WTC11 (cell line): ENCODE data around the gene USH2A. TPM values are rescaled to one million over a fixed set of nuclear protein-coding genes. Genes with fewer than 3 reads are reported as not detected.

Source experiments
- ATAC-seq: fragments of 200-7000 bp; cut with Tn5 transposase; 2 replicates; pipeline ENCODE4 v1.10.0; 2021; ENCODE audit warnings: mild to moderate bottlenecking, moderate library complexity
- CTCF ChIA-PET: fragments of 300-600 bp; sonication (Branson Sonifier 250); formaldehyde crosslinking; loops from one replicate; lab custom pipeline; 2021; ENCODE audit warnings: antibody characterized with exemption; lab: Charles Lee
- POLR2A ChIA-PET: fragments of 350-600 bp; sonication (Branson Sonifier 250); formaldehyde crosslinking; loops from one replicate; lab custom pipeline; 2021; ENCODE audit warnings: antibody characterized with exemption; lab: Charles Lee
- DNase-seq: peaks from one replicate; pipeline ENCODE4 v3.0.0; 2021; ENCODE audit warnings: low spot score
- H3K27ac Mint-ChIP-seq: 2 replicates; pipeline ENCODE4 v1.8.0; 2021; ENCODE audit warnings: mixed read lengths
- H3K27me3 Mint-ChIP-seq: 2 replicates; pipeline ENCODE4 v1.8.0; 2021; ENCODE audit warnings: low read depth, mild to moderate bottlenecking, moderate library complexity, mixed read lengths
- H3K36me3 Mint-ChIP-seq: 2 replicates; pipeline ENCODE4 v1.8.0; 2021; ENCODE audit warnings: mixed read lengths
- H3K4me1 Mint-ChIP-seq: 2 replicates; pipeline ENCODE4 v1.8.0; 2022; ENCODE audit warnings: mixed read lengths
- H3K4me3 Mint-ChIP-seq: 2 replicates; pipeline ENCODE4 v1.8.0; 2021; ENCODE audit warnings: mild to moderate bottlenecking, moderate library complexity, mixed read lengths
- H3K9me3 Mint-ChIP-seq: 2 replicates; pipeline ENCODE4 v1.8.0; 2021; ENCODE audit warnings: mixed read lengths
- CBFB ChIP-seq: sonication (generic); formaldehyde crosslinking; IDR thresholded peaks from 2 replicates; pipeline ENCODE4 v1.8.1; 2022; ENCODE audit warnings: mild to moderate bottlenecking, low read depth, missing genetic modification reagents
- E2F4 ChIP-seq: sonication (generic); formaldehyde crosslinking; IDR thresholded peaks from 2 replicates; pipeline ENCODE4 v1.8.1; 2022; ENCODE audit warnings: low read depth, mild to moderate bottlenecking, moderate library complexity, missing genetic modification reagents, borderline replicate concordance
- EMX1 ChIP-seq: fragments of 250-450 bp; sonication (Bioruptor Pico); IDR thresholded peaks from 2 replicates; pipeline ENCODE4 v1.8.0; 2021; ENCODE audit warnings: mild to moderate bottlenecking
- MYBL2 ChIP-seq: sonication (generic); formaldehyde crosslinking; IDR thresholded peaks from 2 replicates; pipeline ENCODE4 v1.8.1; 2023; ENCODE audit warnings: mild to moderate bottlenecking, moderate library complexity, missing genetic modification reagents
- NFE2L1 ChIP-seq: sonication (generic); formaldehyde crosslinking; IDR thresholded peaks from 2 replicates; pipeline ENCODE4 v1.8.1; 2023; ENCODE audit warnings: missing genetic modification reagents
- NR1H2 ChIP-seq: sonication (generic); formaldehyde crosslinking; IDR thresholded peaks from 2 replicates; pipeline ENCODE4 v1.9.0; 2021; ENCODE audit warnings: mild to moderate bottlenecking, moderate library complexity, missing genetic modification reagents
- NR2C2 ChIP-seq: sonication (generic); formaldehyde crosslinking; IDR thresholded peaks from 2 replicates; pipeline ENCODE4 v1.8.0; 2022; ENCODE audit warnings: mild to moderate bottlenecking, missing genetic modification reagents
- SMAD3 ChIP-seq: sonication (generic); formaldehyde crosslinking; IDR thresholded peaks from 2 replicates; pipeline ENCODE4 v1.8.0; 2022; ENCODE audit warnings: missing genetic modification reagents, mild to moderate bottlenecking, borderline replicate concordance
- SP1 ChIP-seq: sonication (generic); formaldehyde crosslinking; conservative IDR thresholded peaks from 2 replicates; pipeline ENCODE4 v1.8.1; 2022; ENCODE audit warnings: missing genetic modification reagents
- USF1 ChIP-seq: sonication (generic); formaldehyde crosslinking; IDR thresholded peaks from 2 replicates; pipeline ENCODE4 v1.8.0; 2022; ENCODE audit warnings: mild to moderate bottlenecking, missing genetic modification reagents
- USF2 ChIP-seq: sonication (generic); formaldehyde crosslinking; IDR thresholded peaks from 2 replicates; pipeline ENCODE4 v1.8.1; 2023; ENCODE audit warnings: mild to moderate bottlenecking, missing genetic modification reagents, moderate library complexity
- ZBTB21 ChIP-seq: sonication (generic); formaldehyde crosslinking; IDR thresholded peaks from 2 replicates; pipeline ENCODE4 v1.8.1; 2023; ENCODE audit warnings: mild to moderate bottlenecking, missing genetic modification reagents, borderline replicate concordance
- ZNF232 ChIP-seq: sonication (generic); formaldehyde crosslinking; IDR thresholded peaks from 2 replicates; pipeline ENCODE4 v1.8.0; 2022; ENCODE audit warnings: mild to moderate bottlenecking, missing genetic modification reagents
- ZNF396 ChIP-seq: fragments of 250-450 bp; sonication (Bioruptor Pico); IDR thresholded peaks from 2 replicates; pipeline ENCODE4 v1.8.0; 2021; ENCODE audit warnings: mild to moderate bottlenecking, moderate library complexity, borderline replicate concordance
- ZNF423 ChIP-seq: fragments of 250-450 bp; sonication (Bioruptor Pico); IDR thresholded peaks from 2 replicates; pipeline ENCODE4 v2.1.2; 2022; ENCODE audit warnings: mild to moderate bottlenecking, moderate library complexity
- ZNF532 ChIP-seq: fragments of 250-450 bp; sonication (Bioruptor Pico); IDR thresholded peaks from 2 replicates; pipeline ENCODE4 v1.9.0; 2021; ENCODE audit warnings: mild to moderate bottlenecking, borderline replicate concordance
- total RNA-seq: library from RNA; stranded (reverse); gene quantifications from 3 replicates; pipeline ENCODE4 v1.2.3, GENCODE V29; 2021
- TF ChIP-seq, protein P1 (sequence below): sonication (generic); formaldehyde crosslinking; IDR thresholded peaks from 2 replicates; pipeline ENCODE4 v1.8.0; 2023; ENCODE audit warnings: missing genetic modification reagents, mild to moderate bottlenecking, borderline replicate concordance
- TF ChIP-seq, protein P2 (sequence below): sonication (generic); formaldehyde crosslinking; IDR thresholded peaks from 2 replicates; pipeline ENCODE4 v1.8.0; 2023; ENCODE audit warnings: mild to moderate bottlenecking, missing genetic modification reagents

USH2A gene
- total RNA-seq, 1 experiment from 2014 or later: 0.37 TPM

- Mint-ChIP-seq H3K27me3 (no peaks in the 10 kb centered on the region; the same call in 1 of the 2 replicates), H3K9me3 (no peaks in the 10 kb centered on the region), H3K27ac (peak overlapping the region; percentile 36; the same call in 1 of the 2 replicates), H3K36me3 (no peaks in the 10 kb centered on the region), H3K4me1 (peaks cover 25% of the 10 kb centered on the region), H3K4me3 (no peak overlapping the region)
- ATAC-seq (peak; percentile 97), DNase-seq (peak; percentile 30)
- CTCF ChIA-PET: interaction anchor here (0.8 to 1.7 kb wide), 3 partner anchors 24 to 126 kb away, joined by 3 to 5 read pairs (median 5); no protein-coding TSS in a partner anchor
- TF ChIP-seq USF2 (CRISPR knock-in tag): no peak
- no peak for TF ChIP-seq NR1H2 (CRISPR knock-in tag)
- peak; percentile 96 for TF ChIP-seq NFE2L1 (CRISPR knock-in tag)
- TF ChIP-seq ZNF532: 0 out of 2 replicates have a peak, but pooled peaks have one; percentile 40
- TF ChIP-seq ZNF423 (CRISPR knock-in tag): peak; percentile 79
- POLR2A ChIA-PET: no interaction called here
Measured at GRCh38 chr1:216095400-216095799, 327.8 kb downstream of the USH2A start.

DNA sequence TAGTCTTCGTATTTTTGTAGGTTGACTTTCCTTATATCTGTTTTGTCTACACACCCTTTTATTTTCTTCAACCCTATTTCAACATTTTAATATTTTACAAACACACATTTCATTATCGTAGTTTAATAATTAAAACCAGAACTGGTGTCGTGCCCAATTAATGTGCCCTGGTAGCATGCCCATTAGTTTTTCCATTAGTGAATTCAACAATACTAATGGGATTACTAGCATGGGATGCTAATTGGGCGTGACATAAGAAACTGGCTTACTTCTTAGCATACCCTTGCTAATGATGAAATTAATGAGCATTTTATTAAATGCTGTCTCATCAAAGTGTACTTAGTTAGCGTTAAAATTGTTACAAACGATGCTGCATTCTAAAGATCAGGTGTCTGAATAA, 332.7 kb downstream of the USH2A start:
- no peaks in the 10 kb centered on the region for H3K9me3 Mint-ChIP-seq
- no peaks in the 10 kb centered on the region for H3K27me3 Mint-ChIP-seq
- POLR2A ChIA-PET: no interaction called here
- H3K4me3 Mint-ChIP-seq: no peak overlapping the region
- no peak for DNase-seq
- H3K27ac Mint-ChIP-seq: no peak overlapping the region
- H3K36me3 Mint-ChIP-seq: no peaks in the 10 kb centered on the region
- CTCF ChIA-PET: no interaction called here
- ATAC-seq: no peak
- peaks cover 19% of the 10 kb centered on the region for H3K4me1 Mint-ChIP-seq
- no peak for TF ChIP-seq MYBL2 (CRISPR knock-in tag)
- TF ChIP-seq ZNF232 (CRISPR knock-in tag): no peak
- no peak for TF ChIP-seq ZNF396
- TF ChIP-seq SMAD3 (CRISPR knock-in tag): no peak
- TF ChIP-seq ZBTB21 (CRISPR knock-in tag): no peak
- no peak for TF ChIP-seq NR2C2 (CRISPR knock-in tag)
- TF ChIP-seq EMX1 (CRISPR knock-in tag): no peak
- TF ChIP-seq USF1: no peak
- no peak for TF ChIP-seq E2F4 (CRISPR knock-in tag)
- TF ChIP-seq, protein P1, sequence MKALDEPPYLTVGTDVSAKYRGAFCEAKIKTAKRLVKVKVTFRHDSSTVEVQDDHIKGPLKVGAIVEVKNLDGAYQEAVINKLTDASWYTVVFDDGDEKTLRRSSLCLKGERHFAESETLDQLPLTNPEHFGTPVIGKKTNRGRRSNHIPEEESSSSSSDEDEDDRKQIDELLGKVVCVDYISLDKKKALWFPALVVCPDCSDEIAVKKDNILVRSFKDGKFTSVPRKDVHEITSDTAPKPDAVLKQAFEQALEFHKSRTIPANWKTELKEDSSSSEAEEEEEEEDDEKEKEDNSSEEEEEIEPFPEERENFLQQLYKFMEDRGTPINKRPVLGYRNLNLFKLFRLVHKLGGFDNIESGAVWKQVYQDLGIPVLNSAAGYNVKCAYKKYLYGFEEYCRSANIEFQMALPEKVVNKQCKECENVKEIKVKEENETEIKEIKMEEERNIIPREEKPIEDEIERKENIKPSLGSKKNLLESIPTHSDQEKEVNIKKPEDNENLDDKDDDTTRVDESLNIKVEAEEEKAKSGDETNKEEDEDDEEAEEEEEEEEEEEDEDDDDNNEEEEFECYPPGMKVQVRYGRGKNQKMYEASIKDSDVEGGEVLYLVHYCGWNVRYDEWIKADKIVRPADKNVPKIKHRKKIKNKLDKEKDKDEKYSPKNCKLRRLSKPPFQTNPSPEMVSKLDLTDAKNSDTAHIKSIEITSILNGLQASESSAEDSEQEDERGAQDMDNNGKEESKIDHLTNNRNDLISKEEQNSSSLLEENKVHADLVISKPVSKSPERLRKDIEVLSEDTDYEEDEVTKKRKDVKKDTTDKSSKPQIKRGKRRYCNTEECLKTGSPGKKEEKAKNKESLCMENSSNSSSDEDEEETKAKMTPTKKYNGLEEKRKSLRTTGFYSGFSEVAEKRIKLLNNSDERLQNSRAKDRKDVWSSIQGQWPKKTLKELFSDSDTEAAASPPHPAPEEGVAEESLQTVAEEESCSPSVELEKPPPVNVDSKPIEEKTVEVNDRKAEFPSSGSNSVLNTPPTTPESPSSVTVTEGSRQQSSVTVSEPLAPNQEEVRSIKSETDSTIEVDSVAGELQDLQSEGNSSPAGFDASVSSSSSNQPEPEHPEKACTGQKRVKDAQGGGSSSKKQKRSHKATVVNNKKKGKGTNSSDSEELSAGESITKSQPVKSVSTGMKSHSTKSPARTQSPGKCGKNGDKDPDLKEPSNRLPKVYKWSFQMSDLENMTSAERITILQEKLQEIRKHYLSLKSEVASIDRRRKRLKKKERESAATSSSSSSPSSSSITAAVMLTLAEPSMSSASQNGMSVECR (CRISPR knock-in tag): no peak
- no peak for TF ChIP-seq SP1 (CRISPR knock-in tag)
- no peak for TF ChIP-seq CBFB (CRISPR knock-in tag)
- TF ChIP-seq, protein P2, sequence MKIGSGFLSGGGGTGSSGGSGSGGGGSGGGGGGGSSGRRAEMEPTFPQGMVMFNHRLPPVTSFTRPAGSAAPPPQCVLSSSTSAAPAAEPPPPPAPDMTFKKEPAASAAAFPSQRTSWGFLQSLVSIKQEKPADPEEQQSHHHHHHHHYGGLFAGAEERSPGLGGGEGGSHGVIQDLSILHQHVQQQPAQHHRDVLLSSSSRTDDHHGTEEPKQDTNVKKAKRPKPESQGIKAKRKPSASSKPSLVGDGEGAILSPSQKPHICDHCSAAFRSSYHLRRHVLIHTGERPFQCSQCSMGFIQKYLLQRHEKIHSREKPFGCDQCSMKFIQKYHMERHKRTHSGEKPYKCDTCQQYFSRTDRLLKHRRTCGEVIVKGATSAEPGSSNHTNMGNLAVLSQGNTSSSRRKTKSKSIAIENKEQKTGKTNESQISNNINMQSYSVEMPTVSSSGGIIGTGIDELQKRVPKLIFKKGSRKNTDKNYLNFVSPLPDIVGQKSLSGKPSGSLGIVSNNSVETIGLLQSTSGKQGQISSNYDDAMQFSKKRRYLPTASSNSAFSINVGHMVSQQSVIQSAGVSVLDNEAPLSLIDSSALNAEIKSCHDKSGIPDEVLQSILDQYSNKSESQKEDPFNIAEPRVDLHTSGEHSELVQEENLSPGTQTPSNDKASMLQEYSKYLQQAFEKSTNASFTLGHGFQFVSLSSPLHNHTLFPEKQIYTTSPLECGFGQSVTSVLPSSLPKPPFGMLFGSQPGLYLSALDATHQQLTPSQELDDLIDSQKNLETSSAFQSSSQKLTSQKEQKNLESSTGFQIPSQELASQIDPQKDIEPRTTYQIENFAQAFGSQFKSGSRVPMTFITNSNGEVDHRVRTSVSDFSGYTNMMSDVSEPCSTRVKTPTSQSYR (CRISPR knock-in tag): no peak
